ENCODE data around the gene ZNF407.

- TF ChIP-seq CTCF (IDR thresholded peaks at IDR 0.05) (no peak), POLR2AphosphoS5 (IDR thresholded peaks at IDR 0.05) (no peak)
Measured at GRCh38 chr18:74775239-74775638, 177.6 kb downstream of the ZNF407 start.
